CD4-positive, alpha-beta T cell (primary cell): Measurements from ENCODE around the gene CNNM2. TPM values are rescaled to one million over a fixed set of nuclear protein-coding genes. Genes with fewer than 3 reads are reported as not detected.

Source experiments
- ATAC-seq: fragments of 200-7000 bp; cut with Tn5 transposase; one replicate; pipeline ENCODE4 v1.10.0; 2022; ENCODE audit warnings: mild to moderate bottlenecking; ENCODE audit not compliant: poor library complexity
- CTCF ChIA-PET: fragments of 350-600 bp; sonication (Branson Sonifier 250); formaldehyde crosslinking; loops from one replicate; lab custom pipeline; 2021; ENCODE audit warnings: antibody characterized with exemption, inconsistent platforms; lab: Charles Lee
- POLR2A ChIA-PET: fragments of 350-600 bp; sonication (Branson Sonifier 250); formaldehyde crosslinking; loops from one replicate; lab custom pipeline; 2021; ENCODE audit warnings: antibody characterized with exemption, inconsistent platforms; lab: Charles Lee
- DNase-seq, 14 experiments: peaks; one replicate each; pipeline ENCODE4 v3.0.0-alpha.2; 2013 to 2020; ENCODE audit warnings: mixed read lengths in 2 of 14
- H3K27ac ChIP-seq, 2 donors: one replicate each; pipeline versions ENCODE4 v1.5.1 to v1.7.0; 2013; ENCODE audit warnings: low read length in 2 of 2, low read depth in 1 of 2, mild to moderate bottlenecking in 1 of 2
- H3K27me3 ChIP-seq, 2 experiments: 1 replicate in 1 of 2; 2 replicates in 1 of 2; pipeline versions ENCODE4 v1.6.1 to v1.7.0; 2013; ENCODE audit warnings: low read length in 2 of 2, control low read depth in 1 of 2, mild to moderate bottlenecking in 1 of 2, moderate library complexity in 1 of 2; ENCODE audit not compliant: insufficient read depth in 2 of 2, control insufficient read depth in 1 of 2
- H3K36me3 ChIP-seq: one replicate; pipeline ENCODE4 v1.6.1; 2013; ENCODE audit warnings: low read length, control low read depth; ENCODE audit not compliant: insufficient read depth
- H3K4me1 ChIP-seq: one replicate; pipeline ENCODE4 v1.6.1; 2013; ENCODE audit warnings: low read length, control low read depth; ENCODE audit not compliant: insufficient read depth
- H3K4me3 ChIP-seq: one replicate; pipeline ENCODE4 v1.5.1; 2013; ENCODE audit warnings: mild to moderate bottlenecking, low read length, moderate library complexity
- H3K9me3 ChIP-seq, 2 experiments: 1 replicate in 1 of 2; 2 replicates in 1 of 2; pipeline versions ENCODE4 v1.6.1 to v1.7.0; 2013; ENCODE audit warnings: low read length in 2 of 2, mild to moderate bottlenecking in 2 of 2, control low read depth in 1 of 2, moderate library complexity in 1 of 2; ENCODE audit not compliant: control insufficient read depth in 1 of 2, insufficient read depth in 1 of 2
- H3K27ac Mint-ChIP-seq: one replicate; pipeline ENCODE4 v1.8.0; 2020; ENCODE audit warnings: mixed read lengths
- H3K27me3 Mint-ChIP-seq: one replicate; pipeline ENCODE4 v1.8.0; 2021; ENCODE audit warnings: mixed read lengths
- H3K36me3 Mint-ChIP-seq: one replicate; pipeline ENCODE4 v1.8.0; 2021; ENCODE audit warnings: low read depth, mixed read lengths
- H3K4me1 Mint-ChIP-seq: one replicate; pipeline ENCODE4 v1.8.0; 2021; ENCODE audit warnings: low read depth, mixed read lengths
- H3K4me3 Mint-ChIP-seq: one replicate; pipeline ENCODE4 v1.8.0; 2020; ENCODE audit warnings: mild to moderate bottlenecking, mixed read lengths
- H3K9me3 Mint-ChIP-seq: one replicate; pipeline ENCODE4 v1.8.0; 2020; ENCODE audit warnings: mixed read lengths
- CTCF ChIP-seq: fragments of 200-600 bp; IDR thresholded peaks from one replicate; pipeline ENCODE4 v1.8.0; 2022; ENCODE audit warnings: antibody characterized with exemption, mild to moderate bottlenecking
- intact Hi-C, 2 experiments: fragments of 100-400 bp; cut with DNase I in 1 of 2; cut with micrococcal nuclease in 1 of 2; formaldehyde crosslinking; loops; one replicate each; pipeline versions ENCODE4 v1.15.1 to v1.9.0; 2023 to 2025; cut with DNase I, micrococcal nuclease
- total RNA-seq, 174 experiments: library from RNA in 2 of 174; stranded (reverse) in 2 of 174; gene quantifications; one replicate each; pipeline ENCODE4 v1.2.3 and lab custom pipeline; 2021 to 2026

CNNM2 gene
- total RNA-seq, 2 experiments from 2014 or later: 8.4 to 8.9 TPM

- no peak overlapping the region for H3K4me3 ChIP-seq
- no peak overlapping the region for H3K27ac ChIP-seq
- no peaks in the 10 kb centered on the region for H3K4me1 ChIP-seq
- no peak for ATAC-seq
- TF ChIP-seq CTCF: no peak
- intact Hi-C loops: no loop called here
- ChIA-PET CTCF (no interaction called here), POLR2A (no interaction called here)
- no peaks in the 10 kb centered on the region for H3K36me3 ChIP-seq
- H3K27me3 ChIP-seq: no peaks in the 10 kb centered on the region
- Mint-ChIP-seq H3K36me3 (peaks cover 8% of the 10 kb centered on the region), H3K9me3 (no peaks in the 10 kb centered on the region), H3K27ac (no peak overlapping the region), H3K27me3 (no peaks in the 10 kb centered on the region), H3K4me3 (no peak overlapping the region), H3K4me1 (no peaks in the 10 kb centered on the region)
- no peaks in the 10 kb centered on the region for H3K9me3 ChIP-seq
- DNase-seq: no peak
Measured at GRCh38 chr10:103021900-103022293, 103.8 kb downstream of the CNNM2 start.

DNA sequence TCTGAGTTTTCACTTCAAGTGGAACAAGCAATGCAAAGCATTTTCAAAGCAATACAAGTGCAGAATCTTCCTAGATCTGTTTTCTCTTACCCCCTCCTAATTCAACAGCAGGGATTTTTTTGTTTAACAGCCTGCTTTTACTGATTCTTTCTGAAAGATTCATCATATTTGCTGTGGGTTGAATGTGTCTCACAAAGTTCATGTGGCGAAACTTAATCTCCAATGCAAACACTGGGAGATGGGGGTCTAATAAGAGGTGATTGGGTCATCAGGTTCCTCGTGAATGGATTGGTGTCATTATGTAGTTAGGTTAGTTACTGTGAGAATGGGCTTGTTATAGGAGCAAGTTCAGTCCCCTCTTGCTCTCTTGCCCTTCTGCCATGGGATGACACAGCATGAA is 107.6 kb downstream of the CNNM2 start:
- no peaks in the 10 kb centered on the region for H3K9me3 Mint-ChIP-seq
- no peaks in the 10 kb centered on the region for H3K27me3 Mint-ChIP-seq
- CTCF ChIA-PET: no interaction called here
- H3K27ac ChIP-seq: no peak overlapping the region
- POLR2A ChIA-PET: no interaction called here
- H3K36me3 ChIP-seq: peaks cover 2% of the 10 kb centered on the region
- H3K27ac Mint-ChIP-seq: no peak overlapping the region
- DNase-seq (no peak), ATAC-seq (no peak)
- no peak overlapping the region for H3K4me3 Mint-ChIP-seq
- no peaks in the 10 kb centered on the region for H3K9me3 ChIP-seq
- intact Hi-C loops: no loop called here
- peaks cover 20% of the 10 kb centered on the region for H3K36me3 Mint-ChIP-seq
- H3K4me1 ChIP-seq: no peaks in the 10 kb centered on the region
- no peaks in the 10 kb centered on the region for H3K27me3 ChIP-seq
- H3K4me3 ChIP-seq: no peak overlapping the region
- no peak for TF ChIP-seq CTCF
- H3K4me1 Mint-ChIP-seq: no peaks in the 10 kb centered on the region

- Histone ChIP-seq H3K36me3 (no peaks in the 10 kb centered on the region), H3K4me1 (no peaks in the 10 kb centered on the region), H3K9me3 (no peaks in the 10 kb centered on the region), H3K27me3 (no peaks in the 10 kb centered on the region), H3K4me3 (no peak overlapping the region), H3K27ac (no peak overlapping the region)
- no peak for ATAC-seq
- Mint-ChIP-seq H3K36me3 (no peaks in the 10 kb centered on the region), H3K4me1 (no peaks in the 10 kb centered on the region), H3K27ac (no peak overlapping the region), H3K9me3 (no peaks in the 10 kb centered on the region), H3K27me3 (no peaks in the 10 kb centered on the region), H3K4me3 (no peak overlapping the region)
- TF ChIP-seq CTCF: no peak
- POLR2A ChIA-PET: no interaction called here
- CTCF ChIA-PET: interaction anchor here (0.7 kb wide), 1 partner anchor 121 kb away, joined by 3 read pairs; the partner anchor contains the start of gene CNNM2
- DNase-seq: no peak
- intact Hi-C loops: no loop called here
Measured at GRCh38 chr10:103038570-103038969, 120.5 kb downstream of the CNNM2 start.
